Lung (tissue), 12 donors: ENCODE data around the gene LMX1B. TPM values are rescaled to one million over a fixed set of nuclear protein-coding genes. Genes with fewer than 3 reads are reported as not detected.

Source experiments
- ATAC-seq: fragments of 200-7000 bp; cut with Tn5 transposase; one replicate; pipeline ENCODE4 v1.9.1; 2020; ENCODE audit warnings: moderate number of reproducible peaks; ENCODE audit not compliant: insufficient read depth, low FRiP score
- DNase-seq, 3 donors: peaks; one replicate each; pipeline ENCODE4 v3.0.0-alpha.2; 2013 to 2017
- H3K27ac ChIP-seq, 2 donors: one replicate each; pipeline ENCODE4 v1.5.1; 2013; ENCODE audit warnings: mild to moderate bottlenecking in 2 of 2, moderate library complexity in 2 of 2, control low read depth in 1 of 2, inconsistent platforms in 1 of 2, low read depth in 1 of 2, low read length in 1 of 2
- H3K27me3 ChIP-seq, 3 donors: one replicate each; pipeline ENCODE4 v1.5.1; 2013; ENCODE audit warnings: low read length in 2 of 3; ENCODE audit not compliant: control insufficient read depth in 3 of 3, insufficient read depth in 3 of 3
- H3K36me3 ChIP-seq, 4 donors: one replicate each; pipeline ENCODE4 v1.5.1; 2013; ENCODE audit warnings: low read length in 4 of 4, mild to moderate bottlenecking in 1 of 4, moderate library complexity in 1 of 4; ENCODE audit not compliant: control insufficient read depth in 4 of 4, insufficient read depth in 4 of 4
- H3K4me1 ChIP-seq, 5 donors: one replicate each; pipeline ENCODE4 v1.5.1; 2013; ENCODE audit warnings: low read length in 5 of 5, mild to moderate bottlenecking in 2 of 5, moderate library complexity in 1 of 5; ENCODE audit not compliant: control insufficient read depth in 5 of 5, insufficient read depth in 5 of 5
- H3K4me3 ChIP-seq: one replicate; pipeline ENCODE4 v1.5.1; 2013; ENCODE audit warnings: mild to moderate bottlenecking, control low read depth, moderate library complexity
- H3K9ac ChIP-seq, 2 donors: one replicate each; pipeline ENCODE4 v1.5.1; 2013; ENCODE audit warnings: low read length in 2 of 2, control low read depth in 1 of 2; ENCODE audit not compliant: insufficient read depth in 1 of 2
- H3K9me3 ChIP-seq, 4 donors: one replicate each; pipeline ENCODE4 v1.5.1; 2013; ENCODE audit warnings: low read length in 3 of 4, mild to moderate bottlenecking in 1 of 4, moderate library complexity in 1 of 4; ENCODE audit not compliant: control insufficient read depth in 4 of 4, insufficient read depth in 3 of 4
- CTCF ChIP-seq: IDR thresholded peaks from 2 replicates; pipeline ENCODE4 v1.5.1; 2012; ENCODE audit warnings: mild to moderate bottlenecking; ENCODE audit errors: control extremely low read depth, extremely low read depth
- WGBS, 2 donors: extraction: QIAGEN DNeasy Blood & Tissue Kit; methylation state at CpG; one replicate each; pipeline ENCODE4 v1.1.7; 2013; 5-methylcytosine and 5-hydroxymethylcytosine counted together
- polyA plus RNA-seq, 2 donors: library from polyadenylated mRNA; stranded (reverse); fragments of 200-250 nt; gene quantifications; one replicate each; pipeline ENCODE4 v1.2.1, GENCODE V29; 2013
- total RNA-seq, 2 donors: library from RNA; depleted of rRNA in 1 of 2; stranded (reverse); fragments of >200 nt in 1 of 2; gene quantifications; one replicate each; pipeline ENCODE4 v1.2.1, GENCODE V29; 2014 to 2021
- donor health status: control.
- donor health status: control.
- donor health status: Bipolar disorder and iron deficiency.
- donor health status: healthy.
- donor health status: DM: yes; HTN: yes; CAD: no.

The LMX1B gene
- total and polyA plus RNA-seq, 4 donors: under 0.01 to 0.77 (median 0.10) TPM

DNA sequence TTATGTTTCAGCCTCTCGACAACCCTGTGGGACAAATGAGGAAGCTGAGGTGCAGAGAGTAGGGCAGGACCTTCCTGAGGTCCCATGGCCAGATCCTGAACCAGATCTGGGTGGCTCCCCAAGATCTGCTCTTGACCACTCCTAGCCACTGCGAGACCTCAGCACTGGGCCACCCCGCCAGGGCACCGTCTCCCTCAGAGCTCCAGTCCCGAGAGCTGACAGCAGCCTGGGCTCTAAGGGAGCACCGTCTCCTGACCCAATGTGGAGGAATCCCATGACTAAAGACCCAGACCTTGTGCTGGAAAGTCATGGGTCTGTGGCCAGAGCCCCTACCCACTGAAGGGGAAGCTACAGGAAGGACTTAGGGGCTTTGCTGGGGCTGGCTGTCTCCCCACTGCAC is 4.5 kb upstream of the LMX1B start:
- 73 to 78% methylated on average over 6 of the region's 6 CpGs for WGBS, 2 donors

DNA sequence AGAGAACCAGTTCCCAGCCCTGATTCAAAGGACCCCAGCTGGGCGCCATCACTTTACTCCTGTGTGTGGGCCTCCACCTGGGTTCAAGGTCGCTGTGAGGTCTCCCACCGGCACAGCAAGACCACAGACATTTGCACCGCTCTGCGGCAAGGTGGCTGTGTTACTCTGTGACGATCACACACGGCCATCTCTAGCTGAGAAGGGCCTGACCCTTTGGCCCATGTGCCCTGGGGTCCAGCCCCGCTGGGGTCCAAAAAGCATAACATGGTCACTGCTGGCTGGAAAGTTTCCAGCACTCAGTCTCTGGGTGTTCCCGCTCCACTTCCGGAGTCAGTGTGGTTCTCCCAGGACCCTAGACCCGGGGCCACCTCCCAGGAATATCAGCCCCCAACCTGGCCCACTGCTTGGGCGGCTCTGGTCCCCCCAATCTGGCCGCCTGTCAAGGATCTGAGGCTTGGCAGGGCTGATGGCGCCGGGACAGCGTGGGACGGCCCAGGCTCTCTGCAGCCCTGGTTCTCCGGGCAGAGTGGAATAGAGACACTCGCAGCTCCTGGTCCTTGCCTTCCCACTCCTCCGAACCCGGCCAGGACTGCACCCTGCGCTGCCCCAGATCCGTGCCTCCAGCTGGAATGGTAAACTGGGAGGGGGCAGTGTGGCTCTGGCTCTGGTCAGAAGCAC is 3.9 kb upstream of the LMX1B start:
- Histone ChIP-seq H3K27ac (no peak overlapping the region), H3K9me3 (peaks cover 0 to 6% (median 0%) of the 10 kb centered on the region in 4 donors), H3K9ac (no peak overlapping the region), H3K4me1 (peaks cover 0 to 22% (median 0%) of the 10 kb centered on the region in 5 donors), H3K4me3 (no peak overlapping the region), H3K27me3 (peaks cover 9 to 48% (median 48%) of the 10 kb centered on the region in 3 donors), H3K36me3 (no peaks in the 10 kb centered on the region)
- WGBS, 2 donors: 19 to 21% methylated on average over 23 of the region's 23 CpGs
- no peak for DNase-seq
- no peak for ATAC-seq
- TF ChIP-seq CTCF: no peak

More for the DNA sequence above, 4.5 kb upstream of the LMX1B start:
- TF ChIP-seq CTCF: no peak
- peaks cover 0 to 28% (median 0%) of the 10 kb centered on the region in 5 donors for H3K4me1 ChIP-seq
- DNase-seq: no peak
- H3K9me3 ChIP-seq: no peaks in the 10 kb centered on the region
- H3K27ac ChIP-seq: no peak overlapping the region
- no peak overlapping the region for H3K9ac ChIP-seq
- peaks cover 9 to 43% (median 42%) of the 10 kb centered on the region in 3 donors for H3K27me3 ChIP-seq
- H3K4me3 ChIP-seq: no peak overlapping the region
- ATAC-seq: no peak
- no peaks in the 10 kb centered on the region for H3K36me3 ChIP-seq

GRCh38 chr9:126611193-126611591 is 2.5 kb upstream of the LMX1B start:
- Histone ChIP-seq H3K9ac (no peak overlapping the region), H3K36me3 (no peaks in the 10 kb centered on the region), H3K27me3 (peaks cover 16 to 56% (median 53%) of the 10 kb centered on the region in 3 donors), H3K4me1 (peaks cover 0 to 25% (median 0%) of the 10 kb centered on the region in 5 donors), H3K27ac (no peak overlapping the region), H3K4me3 (no peak overlapping the region), H3K9me3 (peaks cover 0 to 6% (median 0%) of the 10 kb centered on the region in 4 donors)
- 4% methylated on average over 25 of the region's 25 CpGs for WGBS, 2 donors
- no peak for TF ChIP-seq CTCF
- ATAC-seq: no peak
- DNase-seq: no peak
